ENCODE measurements around the gene DDA1.

The DDA1 gene

DNA sequence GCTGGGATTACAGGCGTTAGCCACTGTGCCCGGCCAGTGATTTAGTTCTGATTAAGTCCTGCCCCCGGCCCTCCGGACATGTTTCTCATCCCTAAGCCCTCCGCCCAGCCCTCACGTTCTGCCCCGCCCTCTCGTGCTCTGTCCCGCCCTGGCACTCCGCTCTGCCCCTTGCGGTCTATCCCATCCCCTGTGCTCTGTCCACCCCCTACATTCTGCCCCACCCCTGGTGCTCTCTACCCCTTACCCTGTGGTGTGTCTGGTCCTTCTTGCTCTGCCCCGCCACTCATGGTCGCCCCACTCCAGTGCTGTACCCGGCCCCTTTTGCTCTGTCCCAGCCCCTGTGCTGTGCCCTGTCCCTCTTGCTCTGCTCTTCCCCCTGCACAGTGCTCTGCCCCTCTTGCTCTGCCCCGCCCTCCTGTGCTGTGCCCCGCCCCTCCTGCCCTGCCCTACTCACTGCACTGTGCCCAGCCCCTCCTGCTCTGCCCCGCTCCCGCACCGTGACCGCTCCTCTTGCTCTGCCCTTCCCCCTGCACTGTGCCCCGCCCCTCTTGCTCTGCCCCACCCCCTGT is 31.0 kb downstream of the DDA1 start:
- ChIA-PET POLR2A (interaction anchor here (0.5 to 0.7 kb wide), 2 partner anchors 218 to 606 kb away, joined by 3 to 5 read pairs; no protein-coding TSS in a partner anchor), CTCF (interaction anchor here (0.6 kb wide), 2 partner anchors 113 to 134 kb away, joined by 3 to 4 read pairs; no protein-coding TSS in a partner anchor)
- Histone ChIP-seq H3K27ac (ENCODE audit: extremely low read depth, low read depth, low read length) (no peak overlapping the region), H3K4me3 (ENCODE audit: low read depth, low read length) (no peak overlapping the region), H3K4me1 (ENCODE audit: control insufficient read depth, insufficient read depth, low read length) (peaks cover 4% of the 10 kb centered on the region; the same call in 1 of the 2 replicates), H3K36me3 (ENCODE audit: control insufficient read depth in 2 of 2, insufficient read depth in 1 of 2, low read length in 2 of 2) (peaks cover 0 to 28% of the 10 kb centered on the region in 2 experiments; a peak in 2 of 3 replicates), H3K9me3 (ENCODE audit: control insufficient read depth, insufficient read depth, low read depth, low read length) (no peaks in the 10 kb centered on the region)
- no peak for TF ChIP-seq KLF7 (tag by site-specific recombination; IDR thresholded peaks at IDR 0.05; ENCODE audit: borderline replicate concordance)
- peak; percentile 96 for TF ChIP-seq ZNF600 (tag by site-specific recombination; IDR thresholded peaks at IDR 0.05)
- TF ChIP-seq, protein P1, sequence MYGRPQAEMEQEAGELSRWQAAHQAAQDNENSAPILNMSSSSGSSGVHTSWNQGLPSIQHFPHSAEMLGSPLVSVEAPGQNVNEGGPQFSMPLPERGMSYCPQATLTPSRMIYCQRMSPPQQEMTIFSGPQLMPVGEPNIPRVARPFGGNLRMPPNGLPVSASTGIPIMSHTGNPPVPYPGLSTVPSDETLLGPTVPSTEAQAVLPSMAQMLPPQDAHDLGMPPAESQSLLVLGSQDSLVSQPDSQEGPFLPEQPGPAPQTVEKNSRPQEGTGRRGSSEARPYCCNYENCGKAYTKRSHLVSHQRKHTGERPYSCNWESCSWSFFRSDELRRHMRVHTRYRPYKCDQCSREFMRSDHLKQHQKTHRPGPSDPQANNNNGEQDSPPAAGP (tag by site-specific recombination; IDR thresholded peaks at IDR 0.05) = peak; percentile 93
- TF ChIP-seq, protein P2, sequence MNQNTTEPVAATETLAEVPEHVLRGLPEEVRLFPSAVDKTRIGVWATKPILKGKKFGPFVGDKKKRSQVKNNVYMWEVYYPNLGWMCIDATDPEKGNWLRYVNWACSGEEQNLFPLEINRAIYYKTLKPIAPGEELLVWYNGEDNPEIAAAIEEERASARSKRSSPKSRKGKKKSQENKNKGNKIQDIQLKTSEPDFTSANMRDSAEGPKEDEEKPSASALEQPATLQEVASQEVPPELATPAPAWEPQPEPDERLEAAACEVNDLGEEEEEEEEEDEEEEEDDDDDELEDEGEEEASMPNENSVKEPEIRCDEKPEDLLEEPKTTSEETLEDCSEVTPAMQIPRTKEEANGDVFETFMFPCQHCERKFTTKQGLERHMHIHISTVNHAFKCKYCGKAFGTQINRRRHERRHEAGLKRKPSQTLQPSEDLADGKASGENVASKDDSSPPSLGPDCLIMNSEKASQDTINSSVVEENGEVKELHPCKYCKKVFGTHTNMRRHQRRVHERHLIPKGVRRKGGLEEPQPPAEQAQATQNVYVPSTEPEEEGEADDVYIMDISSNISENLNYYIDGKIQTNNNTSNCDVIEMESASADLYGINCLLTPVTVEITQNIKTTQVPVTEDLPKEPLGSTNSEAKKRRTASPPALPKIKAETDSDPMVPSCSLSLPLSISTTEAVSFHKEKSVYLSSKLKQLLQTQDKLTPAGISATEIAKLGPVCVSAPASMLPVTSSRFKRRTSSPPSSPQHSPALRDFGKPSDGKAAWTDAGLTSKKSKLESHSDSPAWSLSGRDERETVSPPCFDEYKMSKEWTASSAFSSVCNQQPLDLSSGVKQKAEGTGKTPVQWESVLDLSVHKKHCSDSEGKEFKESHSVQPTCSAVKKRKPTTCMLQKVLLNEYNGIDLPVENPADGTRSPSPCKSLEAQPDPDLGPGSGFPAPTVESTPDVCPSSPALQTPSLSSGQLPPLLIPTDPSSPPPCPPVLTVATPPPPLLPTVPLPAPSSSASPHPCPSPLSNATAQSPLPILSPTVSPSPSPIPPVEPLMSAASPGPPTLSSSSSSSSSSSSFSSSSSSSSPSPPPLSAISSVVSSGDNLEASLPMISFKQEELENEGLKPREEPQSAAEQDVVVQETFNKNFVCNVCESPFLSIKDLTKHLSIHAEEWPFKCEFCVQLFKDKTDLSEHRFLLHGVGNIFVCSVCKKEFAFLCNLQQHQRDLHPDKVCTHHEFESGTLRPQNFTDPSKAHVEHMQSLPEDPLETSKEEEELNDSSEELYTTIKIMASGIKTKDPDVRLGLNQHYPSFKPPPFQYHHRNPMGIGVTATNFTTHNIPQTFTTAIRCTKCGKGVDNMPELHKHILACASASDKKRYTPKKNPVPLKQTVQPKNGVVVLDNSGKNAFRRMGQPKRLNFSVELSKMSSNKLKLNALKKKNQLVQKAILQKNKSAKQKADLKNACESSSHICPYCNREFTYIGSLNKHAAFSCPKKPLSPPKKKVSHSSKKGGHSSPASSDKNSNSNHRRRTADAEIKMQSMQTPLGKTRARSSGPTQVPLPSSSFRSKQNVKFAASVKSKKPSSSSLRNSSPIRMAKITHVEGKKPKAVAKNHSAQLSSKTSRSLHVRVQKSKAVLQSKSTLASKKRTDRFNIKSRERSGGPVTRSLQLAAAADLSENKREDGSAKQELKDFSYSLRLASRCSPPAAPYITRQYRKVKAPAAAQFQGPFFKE (tag by site-specific recombination; IDR thresholded peaks at IDR 0.05; ENCODE audit: borderline replicate concordance) = no peak
- TF ChIP-seq, protein P3, sequence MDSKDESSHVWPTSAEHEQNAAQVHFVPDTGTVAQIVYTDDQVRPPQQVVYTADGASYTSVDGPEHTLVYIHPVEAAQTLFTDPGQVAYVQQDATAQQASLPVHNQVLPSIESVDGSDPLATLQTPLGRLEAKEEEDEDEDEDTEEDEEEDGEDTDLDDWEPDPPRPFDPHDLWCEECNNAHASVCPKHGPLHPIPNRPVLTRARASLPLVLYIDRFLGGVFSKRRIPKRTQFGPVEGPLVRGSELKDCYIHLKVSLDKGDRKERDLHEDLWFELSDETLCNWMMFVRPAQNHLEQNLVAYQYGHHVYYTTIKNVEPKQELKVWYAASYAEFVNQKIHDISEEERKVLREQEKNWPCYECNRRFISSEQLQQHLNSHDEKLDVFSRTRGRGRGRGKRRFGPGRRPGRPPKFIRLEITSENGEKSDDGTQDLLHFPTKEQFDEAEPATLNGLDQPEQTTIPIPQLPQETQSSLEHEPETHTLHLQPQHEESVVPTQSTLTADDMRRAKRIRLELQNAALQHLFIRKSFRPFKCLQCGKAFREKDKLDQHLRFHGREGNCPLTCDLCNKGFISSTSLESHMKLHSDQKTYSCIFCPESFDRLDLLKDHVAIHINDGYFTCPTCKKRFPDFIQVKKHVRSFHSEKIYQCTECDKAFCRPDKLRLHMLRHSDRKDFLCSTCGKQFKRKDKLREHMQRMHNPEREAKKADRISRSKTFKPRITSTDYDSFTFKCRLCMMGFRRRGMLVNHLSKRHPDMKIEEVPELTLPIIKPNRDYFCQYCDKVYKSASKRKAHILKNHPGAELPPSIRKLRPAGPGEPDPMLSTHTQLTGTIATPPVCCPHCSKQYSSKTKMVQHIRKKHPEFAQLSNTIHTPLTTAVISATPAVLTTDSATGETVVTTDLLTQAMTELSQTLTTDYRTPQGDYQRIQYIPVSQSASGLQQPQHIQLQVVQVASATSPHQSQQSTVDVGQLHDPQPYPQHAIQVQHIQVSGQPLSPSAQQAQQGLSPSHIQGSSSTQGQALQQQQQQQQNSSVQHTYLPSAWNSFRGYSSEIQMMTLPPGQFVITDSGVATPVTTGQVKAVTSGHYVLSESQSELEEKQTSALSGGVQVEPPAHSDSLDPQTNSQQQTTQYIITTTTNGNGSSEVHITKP (tag by site-specific recombination; IDR thresholded peaks at IDR 0.05) = peak; percentile 36
- TF ChIP-seq ZIC2 (tag by site-specific recombination; IDR thresholded peaks at IDR 0.05) = no peak
- TF ChIP-seq SP2 (tag by site-specific recombination; IDR thresholded peaks at IDR 0.05) = peak; percentile 71
- peak; percentile 81 for TF ChIP-seq KLF9 (tag by site-specific recombination; IDR thresholded peaks at IDR 0.05; ENCODE audit: low read depth)
- TF ChIP-seq CTCF (tag by site-specific recombination; IDR thresholded peaks at IDR 0.05) = no peak
- 0 out of 2 replicates have a peak, but pooled peaks have one; percentile 23 for TF ChIP-seq SP3 (tag by site-specific recombination; IDR thresholded peaks at IDR 0.05)
- peak; percentile 99 for TF ChIP-seq KLF1 (tag by site-specific recombination; IDR thresholded peaks at IDR 0.05)
- TF ChIP-seq ZNF398 (tag by site-specific recombination; IDR thresholded peaks at IDR 0.05) = no peak
- peak; percentile 79 for TF ChIP-seq KLF8 (tag by site-specific recombination; IDR thresholded peaks at IDR 0.05)
- no peak for TF ChIP-seq SALL2 (tag by site-specific recombination; IDR thresholded peaks at IDR 0.05; ENCODE audit: borderline replicate concordance)

All from HEK293 (cell line).